ENCODE data around the gene SSTR3. TPM values are rescaled to one million over a fixed set of nuclear protein-coding genes. Genes with fewer than 3 reads are reported as not detected.

The SSTR3 gene
- total RNA-seq, 1 experiment from 2014 or later, result 0.08 TPM

- BruUV-seq (replicated peaks), result no TSS peak
- CTCF ChIA-PET, result no interaction called here
- Histone ChIP-seq H3K9me3 (ENCODE audit: control insufficient read depth, insufficient read depth, low read depth, low read length) (no peaks in the 10 kb centered on the region), H3K36me3 (ENCODE audit: control insufficient read depth, insufficient read depth, low read length) (no peaks in the 10 kb centered on the region), H3K4me3 (ENCODE audit: low read depth in 2 of 2, low read length in 2 of 2) (no peak overlapping the region), H3K27me3 (ENCODE audit: control insufficient read depth, insufficient read depth, low read length) (no peaks in the 10 kb centered on the region), H3K4me1 (ENCODE audit: control insufficient read depth, insufficient read depth, low read length) (peaks cover 15% of the 10 kb centered on the region), H3K27ac (ENCODE audit: low read length) (no peak overlapping the region; the same call in 1 of the 2 replicates)
- in situ Hi-C loops (cut with HindIII; ENCODE audit: low pct_unique_long_range_greater_than_20kb, low sequenced_read_pairs) (no loop called here), intact Hi-C loops (cut with micrococcal nuclease; ENCODE audit: unreplicated experiment) (no loop called here)
- TF ChIP-seq, protein P1, sequence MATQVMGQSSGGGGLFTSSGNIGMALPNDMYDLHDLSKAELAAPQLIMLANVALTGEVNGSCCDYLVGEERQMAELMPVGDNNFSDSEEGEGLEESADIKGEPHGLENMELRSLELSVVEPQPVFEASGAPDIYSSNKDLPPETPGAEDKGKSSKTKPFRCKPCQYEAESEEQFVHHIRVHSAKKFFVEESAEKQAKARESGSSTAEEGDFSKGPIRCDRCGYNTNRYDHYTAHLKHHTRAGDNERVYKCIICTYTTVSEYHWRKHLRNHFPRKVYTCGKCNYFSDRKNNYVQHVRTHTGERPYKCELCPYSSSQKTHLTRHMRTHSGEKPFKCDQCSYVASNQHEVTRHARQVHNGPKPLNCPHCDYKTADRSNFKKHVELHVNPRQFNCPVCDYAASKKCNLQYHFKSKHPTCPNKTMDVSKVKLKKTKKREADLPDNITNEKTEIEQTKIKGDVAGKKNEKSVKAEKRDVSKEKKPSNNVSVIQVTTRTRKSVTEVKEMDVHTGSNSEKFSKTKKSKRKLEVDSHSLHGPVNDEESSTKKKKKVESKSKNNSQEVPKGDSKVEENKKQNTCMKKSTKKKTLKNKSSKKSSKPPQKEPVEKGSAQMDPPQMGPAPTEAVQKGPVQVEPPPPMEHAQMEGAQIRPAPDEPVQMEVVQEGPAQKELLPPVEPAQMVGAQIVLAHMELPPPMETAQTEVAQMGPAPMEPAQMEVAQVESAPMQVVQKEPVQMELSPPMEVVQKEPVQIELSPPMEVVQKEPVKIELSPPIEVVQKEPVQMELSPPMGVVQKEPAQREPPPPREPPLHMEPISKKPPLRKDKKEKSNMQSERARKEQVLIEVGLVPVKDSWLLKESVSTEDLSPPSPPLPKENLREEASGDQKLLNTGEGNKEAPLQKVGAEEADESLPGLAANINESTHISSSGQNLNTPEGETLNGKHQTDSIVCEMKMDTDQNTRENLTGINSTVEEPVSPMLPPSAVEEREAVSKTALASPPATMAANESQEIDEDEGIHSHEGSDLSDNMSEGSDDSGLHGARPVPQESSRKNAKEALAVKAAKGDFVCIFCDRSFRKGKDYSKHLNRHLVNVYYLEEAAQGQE (IDR thresholded peaks at IDR 0.05; ENCODE audit: insufficient read depth in 1 of 2, low read depth in 2 of 2, low read length in 1 of 2), result no peak
- TF ChIP-seq TCF7L2 (IDR thresholded peaks at IDR 0.05; ENCODE audit: low read depth, low read length) (no peak), CTCF (IDR thresholded peaks at IDR 0.05) (no peak), POLR2AphosphoS5 (IDR thresholded peaks at IDR 0.05; ENCODE audit: low read depth, low read length) (no peak), SIN3A (IDR thresholded peaks at IDR 0.05; ENCODE audit: borderline replicate concordance, insufficient read depth, low read depth, low read length) (no peak)
- POLR2A ChIA-PET, result interaction anchor here (0.7 kb wide), 1 partner anchor 110 kb away, joined by 7 read pairs; no protein-coding TSS in a partner anchor
- DNase-seq (ENCODE audit: low read depth, low spot score) (no peak), ATAC-seq (no peak)
Observed at GRCh38 chr22:37177221-37177620, 35.1 kb downstream of the SSTR3 start.

DNA sequence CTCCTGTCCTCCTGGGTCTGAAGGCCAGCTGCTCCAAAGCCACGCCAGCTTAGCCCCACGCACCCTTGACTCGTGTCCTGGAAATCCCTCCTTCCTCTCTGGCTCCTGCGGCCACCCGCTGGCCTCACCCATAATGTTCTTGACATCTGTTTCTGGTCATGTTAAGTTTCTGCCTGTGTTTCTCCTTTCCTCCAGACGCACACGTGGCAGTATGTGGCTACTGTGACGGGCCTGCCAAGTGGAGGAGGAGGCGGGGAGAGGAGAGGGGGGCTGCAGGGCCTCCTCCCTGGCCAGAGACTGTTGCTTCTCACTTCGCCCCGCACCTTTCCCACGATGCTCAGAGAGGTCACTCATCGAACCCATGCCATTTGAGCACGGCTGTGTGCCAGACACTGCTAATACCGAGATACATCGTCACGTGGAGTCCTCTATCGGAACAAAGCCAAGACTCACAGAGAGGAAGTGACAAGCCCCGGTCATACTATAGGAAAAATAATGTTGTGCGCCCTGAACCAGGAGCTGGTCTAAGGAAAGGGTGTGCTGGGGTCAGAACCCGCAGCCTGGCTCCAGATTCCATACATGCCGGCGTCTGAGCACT, 35.7 kb downstream of the SSTR3 start:
- CTCF ChIA-PET, result no interaction called here
- intact Hi-C loops (cut with micrococcal nuclease; ENCODE audit: unreplicated experiment), result no loop called here
- in situ Hi-C loops (cut with HindIII; ENCODE audit: low pct_unique_long_range_greater_than_20kb, low sequenced_read_pairs), result no loop called here
- no peak overlapping the region for H3K4me3 ChIP-seq (ENCODE audit: low read depth in 2 of 2, low read length in 2 of 2)
- TF ChIP-seq CTCF (IDR thresholded peaks at IDR 0.05) (no peak), TCF7L2 (IDR thresholded peaks at IDR 0.05; ENCODE audit: low read depth, low read length) (no peak), SIN3A (IDR thresholded peaks at IDR 0.05; ENCODE audit: borderline replicate concordance, insufficient read depth, low read depth, low read length) (no peak), POLR2AphosphoS5 (IDR thresholded peaks at IDR 0.05; ENCODE audit: low read depth, low read length) (no peak)
- TF ChIP-seq, protein P1 (IDR thresholded peaks at IDR 0.05; ENCODE audit: insufficient read depth in 1 of 2, low read depth in 2 of 2, low read length in 1 of 2), result no peak
- H3K9me3 ChIP-seq (ENCODE audit: control insufficient read depth, insufficient read depth, low read depth, low read length), result no peaks in the 10 kb centered on the region
- DNase-seq (ENCODE audit: low read depth, low spot score) (no peak), ATAC-seq (no peak)
- no peaks in the 10 kb centered on the region for H3K27me3 ChIP-seq (ENCODE audit: control insufficient read depth, insufficient read depth, low read length)
- no TSS peak for BruUV-seq (replicated peaks)
- H3K27ac ChIP-seq (ENCODE audit: low read length), result no peak overlapping the region; the same call in 1 of the 2 replicates
- no peaks in the 10 kb centered on the region for H3K36me3 ChIP-seq (ENCODE audit: control insufficient read depth, insufficient read depth, low read length)
- H3K4me1 ChIP-seq (ENCODE audit: control insufficient read depth, insufficient read depth, low read length), result peaks cover 15% of the 10 kb centered on the region
- POLR2A ChIA-PET, result no interaction called here

Data from Panc1 (cell line).